ENCODE results near the gene ZNF667. TPM values are rescaled to one million over a fixed set of nuclear protein-coding genes. Genes with fewer than 3 reads are reported as not detected.
A peak's percentile ranks its signal among the peaks of the same experiment; 100 is the strongest.

The ZNF667 gene
- total and polyA plus RNA-seq, 2 experiments from 2014 or later: 5.6 to 8.6 TPM

DNA sequence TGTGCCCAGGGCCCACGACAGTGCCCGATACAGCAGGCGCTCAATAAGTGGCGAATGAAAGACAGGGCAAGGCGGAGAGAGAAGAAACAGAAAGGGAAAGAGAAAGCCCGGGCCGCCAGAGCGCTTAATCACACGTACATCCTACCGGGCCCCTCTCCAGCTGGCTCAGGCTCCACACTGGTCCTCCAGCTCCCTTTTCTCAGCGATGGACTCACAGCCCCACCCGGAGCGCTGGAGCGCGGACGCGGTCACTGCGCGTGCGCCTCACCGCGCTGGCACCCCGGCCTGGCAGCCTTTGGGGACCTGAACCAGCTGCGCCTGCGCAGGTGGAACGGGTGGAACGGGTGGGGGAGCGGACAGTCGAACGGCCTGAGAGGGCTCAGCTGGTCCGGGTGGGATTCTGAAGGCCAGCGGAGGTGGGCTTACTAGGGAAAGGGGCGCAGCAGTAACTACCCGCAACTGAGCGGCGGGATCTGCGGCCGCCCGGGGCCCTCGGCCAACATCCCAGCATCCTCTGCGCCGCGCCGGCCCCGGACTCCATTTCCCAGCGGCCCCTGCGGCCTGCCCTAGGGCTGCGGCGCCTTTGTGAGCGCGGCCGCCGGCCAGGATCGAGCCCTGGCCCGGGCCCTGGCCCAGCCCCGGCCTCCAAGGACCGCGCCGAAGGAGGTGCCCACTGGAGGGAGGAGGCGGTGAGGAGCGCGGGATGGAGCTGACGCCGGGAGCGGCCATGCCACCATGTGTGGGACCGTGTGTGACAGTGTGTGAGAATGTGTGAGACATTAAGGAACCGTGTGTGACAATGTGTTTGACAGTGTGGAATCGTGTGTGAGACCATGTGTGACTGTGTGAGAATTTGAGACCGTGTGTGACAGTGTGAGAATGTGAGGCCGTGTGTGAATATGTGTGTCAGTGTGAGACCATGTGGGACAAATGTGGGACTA lies 73.1 kb downstream of the ZNF667 start, which contains the start of gene ZNF583 (continued):
- TF ChIP-seq, protein P1, sequence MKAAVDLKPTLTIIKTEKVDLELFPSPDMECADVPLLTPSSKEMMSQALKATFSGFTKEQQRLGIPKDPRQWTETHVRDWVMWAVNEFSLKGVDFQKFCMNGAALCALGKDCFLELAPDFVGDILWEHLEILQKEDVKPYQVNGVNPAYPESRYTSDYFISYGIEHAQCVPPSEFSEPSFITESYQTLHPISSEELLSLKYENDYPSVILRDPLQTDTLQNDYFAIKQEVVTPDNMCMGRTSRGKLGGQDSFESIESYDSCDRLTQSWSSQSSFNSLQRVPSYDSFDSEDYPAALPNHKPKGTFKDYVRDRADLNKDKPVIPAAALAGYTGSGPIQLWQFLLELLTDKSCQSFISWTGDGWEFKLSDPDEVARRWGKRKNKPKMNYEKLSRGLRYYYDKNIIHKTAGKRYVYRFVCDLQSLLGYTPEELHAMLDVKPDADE (IDR thresholded peaks at IDR 0.05): peak; percentile 46; the same call in 1 of the 2 replicates
- TF ChIP-seq, protein P2, sequence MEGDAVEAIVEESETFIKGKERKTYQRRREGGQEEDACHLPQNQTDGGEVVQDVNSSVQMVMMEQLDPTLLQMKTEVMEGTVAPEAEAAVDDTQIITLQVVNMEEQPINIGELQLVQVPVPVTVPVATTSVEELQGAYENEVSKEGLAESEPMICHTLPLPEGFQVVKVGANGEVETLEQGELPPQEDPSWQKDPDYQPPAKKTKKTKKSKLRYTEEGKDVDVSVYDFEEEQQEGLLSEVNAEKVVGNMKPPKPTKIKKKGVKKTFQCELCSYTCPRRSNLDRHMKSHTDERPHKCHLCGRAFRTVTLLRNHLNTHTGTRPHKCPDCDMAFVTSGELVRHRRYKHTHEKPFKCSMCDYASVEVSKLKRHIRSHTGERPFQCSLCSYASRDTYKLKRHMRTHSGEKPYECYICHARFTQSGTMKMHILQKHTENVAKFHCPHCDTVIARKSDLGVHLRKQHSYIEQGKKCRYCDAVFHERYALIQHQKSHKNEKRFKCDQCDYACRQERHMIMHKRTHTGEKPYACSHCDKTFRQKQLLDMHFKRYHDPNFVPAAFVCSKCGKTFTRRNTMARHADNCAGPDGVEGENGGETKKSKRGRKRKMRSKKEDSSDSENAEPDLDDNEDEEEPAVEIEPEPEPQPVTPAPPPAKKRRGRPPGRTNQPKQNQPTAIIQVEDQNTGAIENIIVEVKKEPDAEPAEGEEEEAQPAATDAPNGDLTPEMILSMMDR (conservative IDR thresholded peaks at IDR 0.05; ENCODE audit: low read depth in 2 of 2): no peak
- no peak for TF ChIP-seq NANOG (IDR thresholded peaks at IDR 0.05; ENCODE audit: borderline replicate concordance)

DNA sequence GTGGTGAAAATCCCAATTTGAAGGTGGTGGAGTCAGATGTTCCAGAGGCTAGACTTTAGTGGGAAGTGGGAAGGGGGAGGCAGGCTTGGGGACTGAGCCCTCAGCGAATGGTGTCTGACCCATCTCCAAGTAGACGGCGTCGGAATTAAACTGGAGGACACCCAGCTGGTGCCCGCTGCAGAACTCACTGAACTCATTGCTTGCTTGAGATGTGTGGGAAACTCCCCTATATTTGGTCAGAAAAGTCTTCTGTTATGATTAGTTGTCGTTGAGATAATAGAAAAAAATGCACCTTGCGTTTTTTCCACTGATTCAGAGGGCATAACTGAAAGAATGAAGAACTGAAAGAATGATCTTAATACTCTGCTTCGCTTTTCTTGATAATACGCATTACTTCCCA lies 73.9 kb downstream of the ZNF667 start:
- DNase-seq (ENCODE audit: low spot score): no peak
- Mint-ChIP-seq H3K9me3 (peaks cover 70% of the 10 kb centered on the region), H3K27ac (no peak overlapping the region; the same call in 1 of the 2 replicates), H3K4me1 (peaks cover 10% of the 10 kb centered on the region), H3K36me3 (ENCODE audit: low read depth) (peaks cover 70% of the 10 kb centered on the region), H3K27me3 (ENCODE audit: insufficient read depth, low read depth, poor library complexity) (peaks cover 11% of the 10 kb centered on the region), H3K4me3 (peak overlapping the region; percentile 94)
- Histone ChIP-seq H3F3A (replicated peaks; ENCODE audit: low read depth) (no peaks in the 10 kb centered on the region), H3K9me2 (ENCODE audit: insufficient read depth) (no peaks in the 10 kb centered on the region), H3K4me1 (ENCODE audit: insufficient read depth) (peaks cover 8% of the 10 kb centered on the region; the same call in 1 of the 2 replicates), H2AFZ (peak overlapping the region; percentile 100), H3K36me3 (ENCODE audit: insufficient read depth) (peaks cover 19% of the 10 kb centered on the region), H3K4me3 (peak overlapping the region; percentile 88), H4K20me1 (replicated peaks; ENCODE audit: insufficient read depth) (no peaks in the 10 kb centered on the region), H3K27ac (ENCODE audit: low read depth) (no peak overlapping the region), H3K79me2 (replicated peaks; ENCODE audit: insufficient read depth) (peaks cover 4% of the 10 kb centered on the region; the same call in 1 of the 2 replicates), H3K27me3 (ENCODE audit: insufficient read depth) (no peaks in the 10 kb centered on the region), H3K4me2 (peak overlapping the region; percentile 94)
- no peak for ATAC-seq
- no peak for TF ChIP-seq ZNF331 (CRISPR knock-in tag; IDR thresholded peaks at IDR 0.05; ENCODE audit: low read depth)
- TF ChIP-seq CREB1 (CRISPR knock-in tag; IDR thresholded peaks at IDR 0.05; ENCODE audit: low read depth): no peak
- TF ChIP-seq STAT1 (IDR thresholded peaks at IDR 0.05; ENCODE audit: unreplicated experiment): no peak
- no peak for TF ChIP-seq EZH2 (IDR thresholded peaks at IDR 0.05; ENCODE audit: low read depth, unreplicated experiment)
- TF ChIP-seq NANOG (IDR thresholded peaks at IDR 0.05; ENCODE audit: borderline replicate concordance): no peak
- TF ChIP-seq, protein P3, sequence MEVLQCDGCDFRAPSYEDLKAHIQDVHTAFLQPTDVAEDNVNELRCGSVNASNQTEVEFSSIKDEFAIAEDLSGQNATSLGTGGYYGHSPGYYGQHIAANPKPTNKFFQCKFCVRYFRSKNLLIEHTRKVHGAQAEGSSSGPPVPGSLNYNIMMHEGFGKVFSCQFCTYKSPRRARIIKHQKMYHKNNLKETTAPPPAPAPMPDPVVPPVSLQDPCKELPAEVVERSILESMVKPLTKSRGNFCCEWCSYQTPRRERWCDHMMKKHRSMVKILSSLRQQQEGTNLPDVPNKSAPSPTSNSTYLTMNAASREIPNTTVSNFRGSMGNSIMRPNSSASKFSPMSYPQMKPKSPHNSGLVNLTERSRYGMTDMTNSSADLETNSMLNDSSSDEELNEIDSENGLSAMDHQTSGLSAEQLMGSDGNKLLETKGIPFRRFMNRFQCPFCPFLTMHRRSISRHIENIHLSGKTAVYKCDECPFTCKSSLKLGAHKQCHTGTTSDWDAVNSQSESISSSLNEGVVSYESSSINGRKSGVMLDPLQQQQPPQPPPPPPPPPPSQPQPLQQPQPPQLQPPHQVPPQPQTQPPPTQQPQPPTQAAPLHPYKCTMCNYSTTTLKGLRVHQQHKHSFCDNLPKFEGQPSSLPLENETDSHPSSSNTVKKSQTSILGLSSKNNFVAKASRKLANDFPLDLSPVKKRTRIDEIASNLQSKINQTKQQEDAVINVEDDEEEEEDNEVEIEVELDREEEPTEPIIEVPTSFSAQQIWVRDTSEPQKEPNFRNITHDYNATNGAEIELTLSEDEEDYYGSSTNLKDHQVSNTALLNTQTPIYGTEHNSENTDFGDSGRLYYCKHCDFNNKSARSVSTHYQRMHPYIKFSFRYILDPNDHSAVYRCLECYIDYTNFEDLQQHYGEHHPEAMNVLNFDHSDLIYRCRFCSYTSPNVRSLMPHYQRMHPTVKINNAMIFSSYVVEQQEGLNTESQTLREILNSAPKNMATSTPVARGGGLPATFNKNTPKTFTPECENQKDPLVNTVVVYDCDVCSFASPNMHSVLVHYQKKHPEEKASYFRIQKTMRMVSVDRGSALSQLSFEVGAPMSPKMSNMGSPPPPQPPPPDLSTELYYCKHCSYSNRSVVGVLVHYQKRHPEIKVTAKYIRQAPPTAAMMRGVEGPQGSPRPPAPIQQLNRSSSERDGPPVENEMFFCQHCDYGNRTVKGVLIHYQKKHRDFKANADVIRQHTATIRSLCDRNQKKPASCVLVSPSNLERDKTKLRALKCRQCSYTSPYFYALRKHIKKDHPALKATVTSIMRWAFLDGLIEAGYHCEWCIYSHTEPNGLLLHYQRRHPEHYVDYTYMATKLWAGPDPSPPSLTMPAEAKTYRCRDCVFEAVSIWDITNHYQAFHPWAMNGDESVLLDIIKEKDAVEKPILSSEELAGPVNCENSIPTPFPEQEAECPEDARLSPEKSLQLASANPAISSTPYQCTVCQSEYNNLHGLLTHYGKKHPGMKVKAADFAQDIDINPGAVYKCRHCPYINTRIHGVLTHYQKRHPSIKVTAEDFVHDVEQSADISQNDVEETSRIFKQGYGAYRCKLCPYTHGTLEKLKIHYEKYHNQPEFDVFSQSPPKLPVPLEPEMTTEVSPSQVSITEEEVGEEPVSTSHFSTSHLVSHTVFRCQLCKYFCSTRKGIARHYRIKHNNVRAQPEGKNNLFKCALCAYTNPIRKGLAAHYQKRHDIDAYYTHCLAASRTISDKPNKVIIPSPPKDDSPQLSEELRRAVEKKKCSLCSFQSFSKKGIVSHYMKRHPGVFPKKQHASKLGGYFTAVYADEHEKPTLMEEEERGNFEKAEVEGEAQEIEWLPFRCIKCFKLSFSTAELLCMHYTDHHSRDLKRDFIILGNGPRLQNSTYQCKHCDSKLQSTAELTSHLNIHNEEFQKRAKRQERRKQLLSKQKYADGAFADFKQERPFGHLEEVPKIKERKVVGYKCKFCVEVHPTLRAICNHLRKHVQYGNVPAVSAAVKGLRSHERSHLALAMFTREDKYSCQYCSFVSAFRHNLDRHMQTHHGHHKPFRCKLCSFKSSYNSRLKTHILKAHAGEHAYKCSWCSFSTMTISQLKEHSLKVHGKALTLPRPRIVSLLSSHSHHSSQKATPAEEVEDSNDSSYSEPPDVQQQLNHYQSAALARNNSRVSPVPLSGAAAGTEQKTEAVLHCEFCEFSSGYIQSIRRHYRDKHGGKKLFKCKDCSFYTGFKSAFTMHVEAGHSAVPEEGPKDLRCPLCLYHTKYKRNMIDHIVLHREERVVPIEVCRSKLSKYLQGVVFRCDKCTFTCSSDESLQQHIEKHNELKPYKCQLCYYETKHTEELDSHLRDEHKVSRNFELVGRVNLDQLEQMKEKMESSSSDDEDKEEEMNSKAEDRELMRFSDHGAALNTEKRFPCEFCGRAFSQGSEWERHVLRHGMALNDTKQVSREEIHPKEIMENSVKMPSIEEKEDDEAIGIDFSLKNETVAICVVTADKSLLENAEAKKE (CRISPR knock-in tag; IDR thresholded peaks at IDR 0.05): no peak
- TF ChIP-seq ZNF114 (CRISPR knock-in tag; IDR thresholded peaks at IDR 0.05): no peak
- TF ChIP-seq, protein P4, sequence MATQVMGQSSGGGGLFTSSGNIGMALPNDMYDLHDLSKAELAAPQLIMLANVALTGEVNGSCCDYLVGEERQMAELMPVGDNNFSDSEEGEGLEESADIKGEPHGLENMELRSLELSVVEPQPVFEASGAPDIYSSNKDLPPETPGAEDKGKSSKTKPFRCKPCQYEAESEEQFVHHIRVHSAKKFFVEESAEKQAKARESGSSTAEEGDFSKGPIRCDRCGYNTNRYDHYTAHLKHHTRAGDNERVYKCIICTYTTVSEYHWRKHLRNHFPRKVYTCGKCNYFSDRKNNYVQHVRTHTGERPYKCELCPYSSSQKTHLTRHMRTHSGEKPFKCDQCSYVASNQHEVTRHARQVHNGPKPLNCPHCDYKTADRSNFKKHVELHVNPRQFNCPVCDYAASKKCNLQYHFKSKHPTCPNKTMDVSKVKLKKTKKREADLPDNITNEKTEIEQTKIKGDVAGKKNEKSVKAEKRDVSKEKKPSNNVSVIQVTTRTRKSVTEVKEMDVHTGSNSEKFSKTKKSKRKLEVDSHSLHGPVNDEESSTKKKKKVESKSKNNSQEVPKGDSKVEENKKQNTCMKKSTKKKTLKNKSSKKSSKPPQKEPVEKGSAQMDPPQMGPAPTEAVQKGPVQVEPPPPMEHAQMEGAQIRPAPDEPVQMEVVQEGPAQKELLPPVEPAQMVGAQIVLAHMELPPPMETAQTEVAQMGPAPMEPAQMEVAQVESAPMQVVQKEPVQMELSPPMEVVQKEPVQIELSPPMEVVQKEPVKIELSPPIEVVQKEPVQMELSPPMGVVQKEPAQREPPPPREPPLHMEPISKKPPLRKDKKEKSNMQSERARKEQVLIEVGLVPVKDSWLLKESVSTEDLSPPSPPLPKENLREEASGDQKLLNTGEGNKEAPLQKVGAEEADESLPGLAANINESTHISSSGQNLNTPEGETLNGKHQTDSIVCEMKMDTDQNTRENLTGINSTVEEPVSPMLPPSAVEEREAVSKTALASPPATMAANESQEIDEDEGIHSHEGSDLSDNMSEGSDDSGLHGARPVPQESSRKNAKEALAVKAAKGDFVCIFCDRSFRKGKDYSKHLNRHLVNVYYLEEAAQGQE (IDR thresholded peaks at IDR 0.05; ENCODE audit: unreplicated experiment): no peak
- TF ChIP-seq EZH2phosphoT487 (IDR thresholded peaks at IDR 0.05; ENCODE audit: unreplicated experiment): no peak
